Colonic mucosa (tissue), 4 donors: Measurements from ENCODE around the gene SPACA4. TPM values are rescaled to one million over a fixed set of nuclear protein-coding genes. Genes with fewer than 3 reads are reported as not detected.
"Not testable (repeated sequence)": the region's sequence is repeated elsewhere in the genome, so short reads cannot be mapped to it uniquely, and the experiment has no call there.

Source experiments
- DNase-seq: peaks from one replicate; pipeline ENCODE4 v3.0.0-alpha.2; 2020
- H3K27ac ChIP-seq: fragments of 200-600 bp; one replicate; pipeline ENCODE4 v1.8.0; 2021
- H3K27me3 ChIP-seq: fragments of 200-600 bp; one replicate; pipeline ENCODE4 v1.8.0; 2021
- H3K36me3 ChIP-seq: fragments of 200-600 bp; one replicate; pipeline ENCODE4 v1.8.0; 2021
- H3K4me1 ChIP-seq: fragments of 200-600 bp; one replicate; pipeline ENCODE4 v1.8.0; 2021; ENCODE audit warnings: mild to moderate bottlenecking
- H3K4me3 ChIP-seq: fragments of 200-600 bp; one replicate; pipeline ENCODE4 v1.8.0; 2021
- H3K9ac ChIP-seq, 2 donors: one replicate each; pipeline ENCODE4 v1.7.0; 2013; ENCODE audit warnings: control low read depth in 2 of 2, low read depth in 2 of 2, low read length in 2 of 2
- H3K9me3 ChIP-seq: fragments of 200-600 bp; one replicate; pipeline ENCODE4 v1.8.0; 2021
- CTCF ChIP-seq: fragments of 200-600 bp; IDR thresholded peaks from one replicate; pipeline ENCODE4 v1.8.0; 2022; ENCODE audit warnings: antibody characterized with exemption, mild to moderate bottlenecking
- intact Hi-C: fragments of 100-400 bp; cut with DNase I; formaldehyde crosslinking; loops from one replicate; pipeline ENCODE4 v1.14.1; 2022
- total RNA-seq, 2 donors: library from RNA; stranded (reverse); fragmentation: NEBNext Ultra II Directional in 1 of 2; extraction: Animal tissue kit (Norgen Biotek cat#: 25700) in 1 of 2; gene quantifications; one replicate each; pipeline ENCODE4 v1.2.1, GENCODE V29; 2021
- donor health status: healthy.
- donor health status: DM: no; HTN: no; CAD: no.
- donor health status: DM: no; HTN: no; CAD: no.

Gene SPACA4
- total RNA-seq, 2 donors from 2014 or later, result 0.27 TPM; not detected in 1

DNA sequence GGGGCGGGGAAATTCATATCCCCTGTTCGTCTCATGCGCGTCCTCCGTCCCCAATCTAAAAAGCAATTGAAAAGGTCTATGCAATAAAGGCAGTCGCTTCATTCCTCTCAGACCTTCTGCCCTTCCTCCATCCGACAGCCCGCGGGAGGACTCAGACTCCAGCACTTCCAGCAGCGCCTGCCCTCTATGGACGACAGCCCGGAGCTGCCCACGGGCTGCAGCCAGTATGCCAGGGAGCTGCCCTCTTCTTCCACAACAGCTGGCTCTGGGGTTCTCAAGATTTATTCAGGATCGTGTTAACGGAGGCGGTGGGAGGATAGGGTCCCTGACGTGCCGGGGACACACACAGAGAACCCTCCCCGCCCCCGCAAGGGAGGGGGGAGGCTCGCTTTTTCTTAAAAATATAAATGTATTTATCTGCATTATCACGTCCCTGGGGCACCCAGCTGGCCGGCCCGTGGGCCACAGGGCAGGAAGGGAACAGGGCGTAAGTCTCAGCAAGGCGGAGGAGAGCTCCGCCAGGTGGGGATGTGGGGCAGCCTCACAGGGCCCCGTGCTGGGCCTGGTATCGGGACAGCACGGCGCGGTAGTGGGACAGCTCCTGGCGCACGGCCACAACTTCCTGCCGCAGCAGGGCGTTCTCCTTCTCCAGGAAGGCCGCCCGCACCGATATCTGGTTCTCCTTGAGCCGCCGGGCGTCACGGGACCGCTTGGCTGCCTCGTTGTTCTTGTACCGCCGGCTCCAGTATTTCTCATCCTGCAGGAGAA, 23.9 kb downstream of the SPACA4 start:
- intact Hi-C loops, result no loop called here
- H3K36me3 ChIP-seq, result no peaks in the 10 kb centered on the region
- DNase-seq, result peak; percentile 69
- peak overlapping the region; percentile 48 to 57 for H3K9ac ChIP-seq
- peaks cover 47% of the 10 kb centered on the region for H3K4me1 ChIP-seq
- peak overlapping the region; percentile 8 for H3K4me3 ChIP-seq
- H3K9me3 ChIP-seq, result no peaks in the 10 kb centered on the region
- H3K27ac ChIP-seq, result peak overlapping the region; percentile 85
- no peak for TF ChIP-seq CTCF
- H3K27me3 ChIP-seq, result no peaks in the 10 kb centered on the region

GRCh38 chr19:48631225-48631624, 24.7 kb downstream of the SPACA4 start:
- Histone ChIP-seq H3K27ac (peak overlapping the region; percentile 85), H3K4me3 (no peak overlapping the region), H3K36me3 (no peaks in the 10 kb centered on the region), H3K27me3 (no peaks in the 10 kb centered on the region), H3K9ac (peak overlapping the region; percentile 48 to 57), H3K4me1 (peaks cover 47% of the 10 kb centered on the region), H3K9me3 (no peaks in the 10 kb centered on the region)
- intact Hi-C loops, result no loop called here
- no peak for DNase-seq
- TF ChIP-seq CTCF, result no peak

DNA sequence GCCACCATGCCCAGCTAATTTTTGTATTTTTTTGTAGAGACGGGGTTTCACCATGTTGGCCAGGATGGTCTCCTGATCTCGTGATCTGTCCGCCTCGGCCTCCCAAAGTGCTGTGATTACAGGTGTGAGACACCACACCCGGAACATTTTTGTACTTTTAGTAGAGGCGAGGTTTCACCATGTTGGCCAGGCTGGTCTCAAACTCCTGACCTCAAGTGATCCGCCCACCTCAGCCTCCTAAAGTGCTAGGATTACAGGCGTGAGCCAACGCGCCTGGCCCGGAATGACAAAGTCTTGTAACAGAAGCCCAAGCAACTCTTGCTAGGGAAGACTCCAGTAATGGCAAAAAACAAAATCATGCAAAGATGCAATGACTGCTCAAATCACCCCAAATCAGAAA, 25.7 kb downstream of the SPACA4 start:
- H3K27ac ChIP-seq, H3K4me3 ChIP-seq, H3K9me3 ChIP-seq, intact Hi-C loops, H3K27me3 ChIP-seq, H3K36me3 ChIP-seq, DNase-seq: not testable (repeated sequence)
- H3K9ac ChIP-seq, result peak overlapping the region in 1 of 2 donors; percentile 86
- H3K4me1 ChIP-seq, result peaks cover 40% of the 10 kb centered on the region

GRCh38 chr19:48632692-48633147, 26.2 kb downstream of the SPACA4 start:
- Histone ChIP-seq H3K9ac (peak overlapping the region in 1 of 2 donors; percentile 86), H3K27ac (no peak overlapping the region), H3K9me3 (no peaks in the 10 kb centered on the region), H3K27me3 (no peaks in the 10 kb centered on the region), H3K4me1 (peaks cover 36% of the 10 kb centered on the region), H3K36me3 (no peaks in the 10 kb centered on the region), H3K4me3 (no peak overlapping the region)
- intact Hi-C loops, result no loop called here
- no peak for DNase-seq
- TF ChIP-seq CTCF, result no peak

DNA sequence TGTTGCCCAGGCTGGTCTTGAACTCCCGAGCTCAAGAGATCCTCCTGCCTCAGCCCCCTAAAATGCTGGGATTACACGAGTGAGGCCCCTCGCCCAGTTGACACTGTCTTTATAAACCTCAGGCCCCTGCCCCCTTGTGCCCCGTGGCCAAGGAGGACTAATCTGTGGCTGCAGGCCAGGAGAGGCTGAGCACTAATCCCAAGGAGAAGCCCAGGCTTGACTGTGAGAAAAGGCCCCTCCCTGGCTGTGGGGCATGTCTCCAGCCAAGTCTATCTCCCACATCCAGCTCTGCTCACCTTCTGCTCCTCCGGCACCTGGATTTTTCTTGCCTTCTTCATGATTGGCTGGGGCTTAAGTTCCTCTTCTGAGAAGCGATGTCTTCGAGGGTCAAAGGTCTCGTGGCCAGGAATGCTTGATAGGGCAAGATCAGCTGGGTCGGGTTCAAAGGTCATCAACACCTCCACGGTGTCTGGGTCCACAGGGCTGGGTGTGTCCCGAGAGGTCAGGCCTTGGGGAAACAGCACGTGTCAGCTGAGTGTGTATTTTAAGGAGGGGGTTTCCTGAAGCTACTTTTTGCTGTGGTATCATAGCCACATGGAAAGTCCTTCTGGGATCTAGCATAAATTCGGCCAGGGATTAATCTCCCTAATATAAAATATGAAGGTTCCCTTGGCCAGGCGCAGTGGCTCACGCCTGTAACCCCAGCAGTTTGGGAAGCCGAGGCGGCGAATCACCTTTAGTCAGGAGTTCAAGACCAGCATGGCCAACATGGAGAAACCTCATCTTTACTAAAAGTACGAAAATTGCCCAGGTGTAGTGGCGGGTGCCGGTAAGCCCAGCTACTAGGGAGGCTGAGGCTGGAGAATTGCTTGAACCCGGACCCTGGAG, 26.9 kb downstream of the SPACA4 start:
- Histone ChIP-seq H3K9me3 (no peaks in the 10 kb centered on the region), H3K36me3 (no peaks in the 10 kb centered on the region), H3K9ac (peak overlapping the region in 1 of 2 donors; percentile 86), H3K27ac (peak overlapping the region; percentile 93), H3K27me3 (no peaks in the 10 kb centered on the region), H3K4me3 (no peak overlapping the region), H3K4me1 (peaks cover 36% of the 10 kb centered on the region)
- TF ChIP-seq CTCF, result no peak
- peak; percentile 86 for DNase-seq
- intact Hi-C loops, result no loop called here
